Stimulated activated CD8-positive, alpha-beta memory T cell treated with anti-CD3 and anti-CD28 coated beads, Interleukin-12 subunit alpha, Interleukin-12 subunit beta, amount 100 ng/mL, for 4 hours (primary cell): ENCODE data around the gene OAT.
A peak's percentile ranks its signal among the peaks of the same experiment; 100 is the strongest.
"Not testable (repeated sequence)": the region's sequence is repeated elsewhere in the genome, so short reads cannot be mapped to it uniquely, and the experiment has no call there.

Experiments
- DNase-seq: peaks from one replicate; pipeline ENCODE4 v3.0.0-alpha.2; 2020; ENCODE audit warnings: low read depth

Gene OAT

DNA sequence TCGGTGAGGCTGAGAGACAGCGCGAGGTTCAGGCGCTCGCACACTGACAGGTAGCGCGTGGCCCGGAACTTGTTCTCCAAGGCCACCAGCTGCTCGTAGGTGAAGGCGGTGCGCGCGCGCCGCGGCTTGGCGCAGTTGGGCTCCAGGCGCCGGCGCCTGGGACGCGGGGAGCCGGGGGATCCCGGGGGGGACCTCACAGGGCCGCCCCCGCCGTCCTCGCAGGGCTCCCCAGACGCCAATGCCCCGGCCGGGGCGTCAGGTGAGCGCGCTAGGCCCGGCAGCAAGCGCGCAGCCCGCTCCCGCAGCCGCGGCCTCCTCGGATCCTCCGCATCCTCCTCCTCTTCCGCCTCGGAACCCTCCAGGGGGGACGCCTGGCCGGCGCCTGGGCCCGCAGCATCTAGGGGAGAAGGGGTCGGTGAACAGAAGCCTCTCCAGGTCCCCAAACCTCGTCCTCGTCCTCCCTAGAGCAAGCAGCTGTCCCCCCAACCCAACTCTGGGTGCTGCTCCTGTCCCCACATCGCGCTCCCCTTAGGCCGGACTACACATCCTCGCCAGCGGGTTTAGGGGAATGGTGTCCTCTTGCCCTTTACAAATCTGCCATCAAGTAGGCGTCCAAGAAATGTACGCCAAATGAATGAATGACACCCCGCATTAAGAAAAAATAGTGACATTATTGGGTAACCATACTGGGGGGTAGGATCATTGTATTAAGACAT is 29.2 kb upstream of the OAT start:
- no peak for DNase-seq

DNA sequence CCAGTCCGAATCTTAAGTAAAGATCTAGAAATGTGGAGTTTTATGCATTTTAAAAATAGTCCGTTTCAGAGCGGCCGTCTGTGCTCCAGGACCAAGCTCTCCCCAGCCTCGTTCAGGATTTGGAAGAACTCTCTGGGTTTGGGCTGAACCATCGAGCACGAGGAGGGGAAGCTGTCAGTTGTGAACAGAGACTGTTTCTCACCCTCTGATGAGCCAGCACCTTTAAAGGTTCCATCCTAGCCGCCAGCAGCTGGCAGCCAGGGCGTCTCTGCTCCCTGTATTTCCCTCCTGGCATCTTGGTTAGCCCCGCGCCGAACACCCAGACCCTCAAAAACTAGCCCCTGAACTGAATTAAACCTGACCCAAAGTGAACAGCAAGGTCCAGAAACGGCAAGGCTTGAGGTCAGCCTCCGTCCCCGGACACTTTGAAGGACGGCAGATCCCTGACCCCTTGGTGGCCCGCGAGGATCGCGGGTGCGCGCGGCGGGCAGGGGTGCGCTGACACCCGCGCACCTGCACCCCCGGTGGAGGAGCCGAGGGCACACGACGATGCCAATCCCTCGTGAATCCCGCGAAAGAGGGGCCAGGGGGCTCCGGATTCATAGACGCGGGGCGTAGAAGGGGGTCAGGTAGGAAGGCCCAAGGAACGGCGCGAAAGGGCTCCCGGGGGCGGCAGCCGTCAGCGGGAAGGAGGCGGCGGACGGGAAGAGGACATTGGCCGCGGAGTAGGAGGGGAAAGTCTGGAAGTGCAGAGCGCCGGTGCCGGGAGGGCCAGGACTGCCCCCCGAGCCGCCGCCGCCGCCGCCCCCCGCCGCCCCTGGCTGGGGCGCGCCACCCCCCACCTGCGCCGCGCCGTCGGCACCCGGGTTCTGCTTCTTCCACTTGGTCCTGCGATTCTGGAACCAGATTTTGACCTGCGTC is 28.4 kb upstream of the OAT start:
- no peak for DNase-seq

- DNase-seq, result not testable (repeated sequence)
Measured at GRCh38 chr10:124441694-124442093, 23.0 kb upstream of the OAT start.

- DNase-seq, result no peak
Measured at GRCh38 chr10:124436191-124436638, 17.5 kb upstream of the OAT start.

DNA sequence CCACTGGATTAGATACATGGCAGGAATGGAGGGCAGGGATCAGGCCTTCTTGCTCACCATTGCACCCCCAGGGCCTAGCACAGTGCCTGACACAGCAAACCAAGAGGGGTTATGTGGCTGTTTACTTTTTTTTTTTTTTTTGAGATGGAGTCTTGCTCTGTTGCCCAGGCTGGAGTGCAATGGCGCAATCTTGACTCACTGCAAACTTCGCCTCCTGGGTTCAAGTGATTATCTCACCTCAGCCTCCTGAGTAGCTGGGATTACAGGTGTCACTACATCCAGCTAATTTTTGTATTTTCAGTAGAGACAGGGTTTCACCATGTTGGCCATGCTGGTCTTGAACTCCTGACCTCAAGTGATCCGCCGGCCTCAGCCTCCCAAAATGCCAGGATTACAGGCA is 17.0 kb upstream of the OAT start:
- DNase-seq, result not testable (repeated sequence)

DNA sequence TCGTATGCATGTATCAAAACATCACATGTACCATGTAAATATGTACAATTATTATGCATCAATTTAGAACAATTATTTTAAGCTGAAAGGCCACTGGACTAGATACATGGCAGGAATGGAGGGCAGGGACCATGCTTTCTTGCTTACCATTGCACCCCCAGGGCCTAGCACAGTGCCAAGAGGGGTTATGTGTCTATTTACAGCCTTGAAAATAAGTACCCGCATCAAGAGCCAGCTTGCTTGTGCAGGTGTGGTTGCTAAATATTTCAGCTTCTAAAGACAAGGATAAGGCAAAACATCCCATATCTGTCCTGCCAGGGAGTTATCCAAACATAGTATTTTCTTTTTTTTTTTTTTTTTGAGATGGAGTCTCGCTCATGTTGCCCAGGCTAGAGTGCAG is 14.7 kb upstream of the OAT start:
- DNase-seq, result no peak

DNA sequence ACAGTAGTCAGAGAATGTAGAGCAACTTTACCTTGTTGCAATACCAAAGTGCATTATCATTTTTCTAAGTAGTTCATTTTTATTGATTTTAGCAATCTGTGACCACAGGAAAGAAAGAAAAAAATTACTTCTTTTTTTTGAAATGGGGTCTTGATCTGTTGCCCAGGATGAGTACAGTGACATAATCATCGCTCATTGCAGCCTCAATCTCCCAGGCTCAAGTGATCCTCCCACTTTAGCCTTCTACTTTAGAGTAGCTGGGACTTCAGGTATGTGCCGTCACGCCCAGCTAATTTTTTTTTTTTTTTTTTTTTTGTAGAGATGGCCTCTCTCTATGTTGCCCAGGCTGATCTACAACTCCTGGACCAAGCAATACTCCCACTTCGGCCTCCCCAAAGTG is 11.4 kb upstream of the OAT start:
- DNase-seq, result no peak

GRCh38 chr10:124429576-124429975 is 10.9 kb upstream of the OAT start:
- no peak for DNase-seq

DNA sequence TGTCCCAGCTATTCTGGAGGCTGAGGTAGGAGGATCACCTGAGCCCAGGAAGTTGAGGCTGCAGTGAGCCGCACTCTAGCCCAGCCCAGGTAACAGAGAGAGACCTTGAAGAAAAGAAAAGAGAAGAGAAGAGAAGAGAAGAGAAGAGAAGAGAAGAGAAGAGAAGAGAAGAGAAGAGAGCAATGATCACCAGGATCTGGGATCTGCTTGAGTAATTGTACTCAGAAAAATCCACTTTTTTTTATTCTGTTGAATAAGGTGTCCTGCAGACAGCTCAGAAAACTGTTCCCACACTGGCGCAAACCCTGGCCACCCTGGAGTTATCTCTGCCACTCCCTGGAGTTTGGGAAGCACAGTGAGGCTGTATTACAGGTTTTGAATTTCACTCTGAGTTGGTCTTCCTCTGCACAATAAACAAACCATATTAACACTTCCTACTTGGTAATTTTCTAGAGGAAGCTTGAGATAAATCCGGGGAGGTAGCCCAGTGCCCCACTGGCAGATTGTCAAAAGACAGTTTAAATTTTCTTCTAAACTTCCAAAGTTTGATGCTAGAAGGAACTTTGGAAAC is 9.6 kb upstream of the OAT start:
- DNase-seq, result no peak

DNA sequence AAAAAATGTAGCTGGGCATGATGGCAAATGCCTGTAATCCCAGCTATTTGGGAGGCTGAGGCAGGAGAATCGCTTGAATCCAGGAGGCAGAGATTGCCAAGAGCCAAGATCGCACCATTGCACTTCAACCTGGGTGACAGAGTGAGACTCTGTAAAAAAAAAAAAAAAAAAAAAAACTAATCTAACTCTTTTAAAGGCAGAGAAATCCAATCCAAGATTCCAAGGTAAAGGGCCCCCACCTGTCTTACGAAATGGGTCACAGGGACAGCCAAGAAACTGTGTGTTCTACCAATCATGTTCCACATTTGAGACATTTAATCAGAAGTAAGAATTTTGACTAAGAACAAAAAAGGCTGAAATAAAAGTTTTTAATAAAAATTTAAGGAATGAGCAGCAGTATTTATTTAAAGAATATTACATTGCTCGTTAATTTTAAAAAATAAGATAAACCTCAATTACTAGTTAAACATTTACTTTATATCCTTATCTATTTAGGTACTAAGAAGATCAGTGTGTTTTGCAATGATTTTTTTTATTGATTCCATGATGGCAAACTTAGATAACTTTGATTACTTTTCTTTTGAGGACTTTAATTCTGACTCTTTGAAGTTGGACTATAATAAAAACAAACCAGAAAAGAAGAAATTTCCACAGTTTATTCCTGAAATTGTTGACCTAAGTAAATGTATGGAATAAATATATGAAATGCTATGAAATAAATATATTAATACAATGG is 6.7 kb upstream of the OAT start:
- DNase-seq, result no peak

DNA sequence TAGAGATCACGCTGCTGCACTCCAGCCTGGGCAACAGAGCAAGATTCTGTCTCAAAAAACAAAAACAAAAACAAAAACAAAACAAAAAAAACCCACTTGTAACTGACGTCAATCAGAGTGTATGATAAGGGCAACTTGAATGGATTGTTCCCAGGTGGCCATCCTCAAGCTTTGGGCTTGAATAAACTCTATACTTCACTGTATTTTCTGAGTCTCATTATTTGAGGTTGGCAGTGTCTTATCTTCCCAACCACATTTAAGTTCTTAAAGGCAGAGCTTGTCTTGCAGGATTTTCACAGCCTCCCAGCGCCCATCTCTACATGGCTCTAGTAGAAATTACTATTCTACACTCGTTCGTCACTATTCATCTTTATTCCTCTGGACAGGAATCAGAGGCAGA is 5.1 kb upstream of the OAT start:
- no peak for DNase-seq

GRCh38 chr10:124422742-124423141 is 4.0 kb upstream of the OAT start:
- no peak for DNase-seq

- DNase-seq, result no peak
Measured at GRCh38 chr10:124420254-124420653, 1.5 kb upstream of the OAT start.

DNA sequence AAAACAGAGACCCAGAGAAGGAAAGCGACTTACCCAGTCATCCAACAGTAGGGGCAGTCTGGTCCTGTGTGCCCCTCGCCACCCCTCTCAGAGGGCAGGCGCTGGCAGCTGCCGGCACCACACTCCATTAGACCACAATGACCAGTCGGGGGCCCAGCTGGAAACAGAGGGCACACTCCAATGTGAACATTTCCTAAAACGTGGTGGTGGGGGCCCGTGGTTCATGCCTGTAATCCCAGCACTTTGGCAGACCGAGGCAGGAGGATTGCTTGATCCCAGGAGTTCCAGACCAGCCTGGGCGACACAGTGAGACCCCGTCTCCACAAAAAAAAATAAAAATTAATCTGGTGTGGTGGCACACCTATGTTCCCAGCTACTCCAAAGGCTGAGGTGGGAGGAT is 912 bp upstream of the OAT start:
- no peak for DNase-seq

DNA sequence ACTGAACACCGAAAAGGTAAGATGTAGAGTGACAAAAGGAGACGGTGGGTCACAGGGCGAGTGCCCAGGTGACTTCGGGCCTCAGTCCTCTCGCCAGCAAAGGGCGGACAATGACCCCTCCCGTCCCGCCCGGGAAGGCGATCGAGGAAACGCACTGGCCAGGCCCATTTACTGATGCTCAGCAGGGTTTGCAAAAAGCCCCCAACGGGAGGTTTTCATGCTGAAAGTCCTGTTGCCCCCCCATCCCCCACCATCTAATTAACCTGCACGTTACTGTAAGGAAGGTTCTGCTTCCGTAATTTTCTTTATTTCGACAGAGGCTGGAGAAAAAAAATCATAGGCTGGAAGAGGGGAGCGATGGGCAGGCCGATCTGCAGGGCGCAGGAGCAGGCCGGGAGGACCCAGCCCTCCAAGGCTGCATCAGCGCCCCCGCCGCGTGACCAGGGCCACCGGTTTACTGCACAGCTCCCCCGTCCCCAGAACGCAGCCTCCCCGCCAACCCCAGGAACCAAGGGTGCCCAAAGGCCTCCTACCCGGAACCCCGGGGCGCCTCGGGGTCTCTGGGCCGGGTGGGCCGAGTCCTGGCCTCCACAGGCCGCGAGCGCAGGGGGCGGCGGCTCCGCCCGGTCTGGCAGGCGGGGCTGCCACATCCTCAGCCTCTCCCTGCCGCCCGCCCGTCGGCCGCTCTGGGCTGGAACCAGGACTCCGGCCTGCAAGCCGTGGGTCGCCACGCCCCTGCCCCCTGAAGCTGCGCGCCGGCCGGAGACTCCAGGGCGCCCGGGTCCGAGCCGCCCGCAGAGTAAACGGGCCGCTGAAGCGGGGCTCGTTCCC is 613 bp downstream of the OAT start:
- DNase-seq, result peak; percentile 24

DNA sequence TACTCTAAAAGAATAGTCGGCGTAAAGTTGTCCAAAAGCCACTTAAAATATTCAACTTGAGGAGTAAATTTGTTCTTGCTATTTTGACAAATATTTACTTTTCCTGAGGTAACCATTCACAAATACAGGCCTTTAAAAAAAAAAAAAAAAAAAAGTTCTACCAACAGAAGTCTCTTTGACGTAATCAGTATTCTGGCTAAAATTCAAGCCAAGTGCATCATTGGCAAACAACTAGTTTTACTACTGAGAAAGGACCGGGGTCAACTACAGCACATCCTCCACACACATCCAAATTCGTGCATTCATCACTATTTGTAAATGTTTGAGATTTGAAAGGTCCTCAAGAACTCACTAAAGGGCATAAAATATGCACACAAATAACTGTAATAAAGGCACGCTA is 2.0 kb downstream of the OAT start:
- DNase-seq, result no peak

GRCh38 chr10:124415210-124415609 is 3.5 kb downstream of the OAT start:
- no peak for DNase-seq

- no peak for DNase-seq
Measured at GRCh38 chr10:124414076-124414475, 4.6 kb downstream of the OAT start.

DNA sequence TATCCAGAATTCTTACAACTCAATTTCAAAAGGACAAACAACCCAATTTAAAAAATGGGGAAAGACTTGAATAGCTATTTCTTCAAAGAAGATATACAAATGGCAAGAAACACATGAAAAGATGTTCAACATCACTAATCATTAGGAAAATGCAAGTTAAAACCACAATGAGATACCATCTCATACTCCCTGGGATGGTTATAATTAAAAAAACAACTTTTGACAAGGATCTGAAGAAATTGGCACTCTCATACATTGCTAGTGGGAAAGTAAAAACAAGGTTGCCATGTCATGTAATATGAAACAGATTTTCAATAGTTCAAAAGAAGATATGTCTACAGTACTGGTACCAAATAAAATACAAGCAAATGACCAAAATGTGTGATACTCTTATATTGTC is 9.0 kb downstream of the OAT start:
- DNase-seq, result no peak

DNA sequence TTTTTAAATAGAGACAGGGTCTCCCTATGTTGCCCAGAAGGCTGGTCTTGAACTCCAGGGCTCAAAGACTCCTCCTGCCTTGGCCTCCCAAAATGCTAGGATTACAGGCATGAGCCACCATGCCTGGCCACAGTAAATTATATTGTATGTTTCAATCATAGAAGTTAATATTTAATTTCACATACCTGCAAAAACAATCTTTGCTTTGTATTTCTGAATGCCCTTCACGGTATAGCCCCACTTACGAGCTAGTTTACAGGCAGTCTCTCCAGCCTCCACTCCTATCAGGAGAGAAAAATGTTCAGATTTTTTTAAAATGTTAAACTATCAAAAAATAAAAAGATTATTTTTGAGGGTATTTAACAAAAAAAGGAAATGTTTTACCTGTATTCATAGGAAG is 10.4 kb downstream of the OAT start:
- DNase-seq, result no peak

DNA sequence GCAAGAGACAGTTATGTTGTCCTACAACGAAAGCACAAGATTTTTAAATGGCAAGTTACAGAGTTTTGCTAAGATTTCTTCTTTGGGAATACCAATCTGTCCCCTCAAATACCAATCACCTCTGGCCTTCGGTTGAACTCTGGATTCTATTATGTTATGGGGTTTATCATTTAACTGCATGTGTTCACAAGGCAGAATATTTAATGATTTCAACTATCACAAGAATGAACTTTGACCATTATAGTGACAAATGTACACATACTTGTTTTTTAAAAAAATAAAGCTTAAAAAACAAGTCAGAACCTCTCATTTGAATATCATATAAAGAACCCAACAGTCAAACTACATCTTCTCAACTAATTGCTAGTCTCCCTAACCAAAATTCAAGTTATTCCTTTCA is 11.3 kb downstream of the OAT start:
- DNase-seq, result no peak
